22Rv1 (cell line): ENCODE data around the gene CFL2.

Experiments used
- H3K27ac ChIP-seq: fragments of 450-650 bp; 2 replicates; pipeline ENCODE4 v1.5.1; 2017
- CTCF ChIP-seq: fragments of 450-650 bp; IDR thresholded peaks from 2 replicates; pipeline ENCODE4 v1.5.1; 2017; ENCODE audit warnings: mild to moderate bottlenecking
- ZFX ChIP-seq: fragments of 450-650 bp; IDR thresholded peaks from 2 replicates; pipeline ENCODE4 v1.6.1; 2017; ENCODE audit warnings: antibody characterized with exemption, borderline replicate concordance

Gene CFL2

GRCh38 chr14:34714320-34715126, at the start of gene CFL2:
TSS of gene CFL2 (minus strand) at chr14:34714593. CDS start at chr14:34714540, 53 bp downstream.
- peak within 1 kb of the TSS; percentile 73 for H3K27ac ChIP-seq
- TF ChIP-seq CTCF: 0 out of 2 replicates have a peak, but pooled peaks have one; percentile 4
- no peak for TF ChIP-seq ZFX

GRCh38 chr14:34755215-34755614, 40.8 kb upstream of the CFL2 start:
- TF ChIP-seq ZFX: no peak
- no peak for TF ChIP-seq CTCF
- no peak overlapping the region for H3K27ac ChIP-seq

- H3K27ac ChIP-seq: no peak overlapping the region
- no peak for TF ChIP-seq CTCF
- no peak for TF ChIP-seq ZFX
Measured at GRCh38 chr14:34754687-34755086, 40.3 kb upstream of the CFL2 start.

GRCh38 chr14:34750670-34751069, 36.3 kb upstream of the CFL2 start:
- TF ChIP-seq CTCF: no peak
- TF ChIP-seq ZFX: no peak
- H3K27ac ChIP-seq: no peak overlapping the region

- no peak for TF ChIP-seq ZFX
- no peak for TF ChIP-seq CTCF
Measured at GRCh38 chr14:34750233-34750632, 35.8 kb upstream of the CFL2 start.

GRCh38 chr14:34749408-34749807, 35.0 kb upstream of the CFL2 start:
- no peak for TF ChIP-seq CTCF
- no peak for TF ChIP-seq ZFX
- H3K27ac ChIP-seq: no peak overlapping the region

More at GRCh38 chr14:34750233-34750632, 35.8 kb upstream of the CFL2 start:
- no peak overlapping the region for H3K27ac ChIP-seq

- H3K27ac ChIP-seq: no peak overlapping the region
- TF ChIP-seq CTCF (no peak), ZFX (no peak)
Measured at GRCh38 chr14:34742270-34743115, 28.1 kb upstream of the CFL2 start.
